HUES48 (cell line): ENCODE measurements around the gene PLXDC1.
"Not testable (repeated sequence)": the region's sequence is repeated elsewhere in the genome, so short reads cannot be mapped to it uniquely, and the experiment has no call there.

ENCODE experiments used
- H3K27ac ChIP-seq: one replicate; pipeline ENCODE4 v1.7.0; 2013; ENCODE audit warnings: low read depth, low read length, inconsistent platforms
- H3K27me3 ChIP-seq: 2 replicates; pipeline ENCODE4 v1.6.1; 2013; ENCODE audit warnings: mild to moderate bottlenecking, low read length; ENCODE audit not compliant: control insufficient read depth, insufficient read depth
- H3K36me3 ChIP-seq: 2 replicates; pipeline ENCODE4 v1.6.1; 2013; ENCODE audit warnings: low read length; ENCODE audit not compliant: control insufficient read depth, insufficient read depth
- H3K4me1 ChIP-seq: 2 replicates; pipeline ENCODE4 v1.6.1; 2013; ENCODE audit warnings: mild to moderate bottlenecking, low read length; ENCODE audit not compliant: control insufficient read depth, insufficient read depth
- H3K4me3 ChIP-seq: 2 replicates; pipeline ENCODE4 v1.5.1; 2013; ENCODE audit warnings: mild to moderate bottlenecking, low read depth, low read length
- H3K9ac ChIP-seq: 2 replicates; pipeline ENCODE4 v1.6.1; 2013; ENCODE audit warnings: mild to moderate bottlenecking, low read depth, low read length, moderate library complexity
- H3K9me3 ChIP-seq: 2 replicates; pipeline ENCODE4 v1.6.1; 2013; ENCODE audit warnings: low read length; ENCODE audit not compliant: control insufficient read depth, insufficient read depth

The PLXDC1 gene

DNA sequence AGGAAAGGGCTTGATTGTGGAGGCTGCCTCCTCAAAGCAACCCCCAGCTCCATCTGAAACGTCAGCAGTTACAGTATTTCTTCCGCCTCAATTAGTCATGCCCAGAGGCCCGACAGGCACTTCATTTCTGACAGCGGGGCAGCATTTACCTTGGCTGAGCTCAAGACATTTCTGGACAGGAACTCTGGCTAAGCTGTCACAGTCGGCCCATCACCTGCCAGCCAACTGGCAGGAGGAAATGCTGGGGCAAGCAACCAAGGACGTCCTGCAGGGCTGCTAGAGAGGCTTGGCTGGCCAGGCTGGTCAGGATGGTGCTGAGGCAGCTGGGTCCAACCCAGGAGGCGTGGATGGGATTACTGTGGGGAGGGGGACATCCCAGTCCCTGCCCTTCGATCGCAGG, 27.8 kb downstream of the PLXDC1 start:
- no peaks in the 10 kb centered on the region for H3K9me3 ChIP-seq
- no peak overlapping the region for H3K4me3 ChIP-seq
- no peaks in the 10 kb centered on the region for H3K27me3 ChIP-seq
- no peak overlapping the region for H3K27ac ChIP-seq
- H3K36me3 ChIP-seq, result no peaks in the 10 kb centered on the region
- no peak overlapping the region for H3K9ac ChIP-seq
- H3K4me1 ChIP-seq, result no peaks in the 10 kb centered on the region

GRCh38 chr17:39122991-39123390, 28.4 kb downstream of the PLXDC1 start:
- H3K27me3 ChIP-seq, result no peaks in the 10 kb centered on the region
- H3K36me3 ChIP-seq, result no peaks in the 10 kb centered on the region
- H3K9me3 ChIP-seq, result no peaks in the 10 kb centered on the region
- no peak overlapping the region for H3K9ac ChIP-seq
- H3K4me1 ChIP-seq, result no peaks in the 10 kb centered on the region
- H3K27ac ChIP-seq, result no peak overlapping the region
- H3K4me3 ChIP-seq, result no peak overlapping the region

- not testable (repeated sequence) for H3K9ac ChIP-seq, H3K4me1 ChIP-seq, H3K4me3 ChIP-seq, H3K27ac ChIP-seq, H3K36me3 ChIP-seq, H3K27me3 ChIP-seq, H3K9me3 ChIP-seq
These were observed 29.5 kb downstream of the PLXDC1 start for GRCh38 chr17:39121919-39122318.

DNA sequence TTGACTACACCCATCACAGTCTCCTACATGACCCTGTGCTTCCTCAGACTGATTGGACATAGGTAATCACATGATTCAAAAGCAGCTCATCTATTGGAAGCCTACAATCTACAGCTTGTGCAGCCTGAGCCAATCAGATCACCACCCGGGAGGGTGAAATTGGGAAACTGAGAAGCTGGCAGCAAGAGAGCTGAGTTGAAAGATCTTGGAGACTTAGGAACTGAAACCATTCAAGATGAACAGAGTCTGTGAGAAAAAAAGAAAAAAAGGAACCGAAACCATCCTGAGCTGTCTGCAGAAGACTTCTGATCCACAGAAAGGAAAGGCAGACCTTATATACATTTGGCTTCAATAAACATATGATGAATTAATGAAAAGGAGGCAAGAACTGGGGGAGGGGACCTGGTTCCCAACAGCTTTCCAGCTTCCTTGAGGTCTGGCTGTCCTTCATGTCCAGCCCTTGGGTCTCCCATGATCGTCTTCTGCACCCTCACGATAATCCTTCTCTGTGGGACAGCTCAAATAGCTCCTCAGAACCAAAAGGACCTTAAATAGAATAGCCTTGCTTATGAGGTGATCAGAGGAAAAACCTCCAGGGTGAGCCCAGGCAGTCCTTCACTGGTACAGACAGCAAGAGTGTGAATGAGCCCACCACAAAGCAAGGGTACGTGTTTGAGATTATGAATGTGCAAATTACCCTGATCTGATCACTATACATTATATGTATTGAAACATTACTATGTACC, 32.6 kb downstream of the PLXDC1 start:
- no peak overlapping the region for H3K27ac ChIP-seq
- no peak overlapping the region for H3K4me3 ChIP-seq
- no peak overlapping the region for H3K9ac ChIP-seq
- H3K4me1 ChIP-seq, result 0 out of 2 replicates have a peak, but pooled peaks cover 3% of the 10 kb centered on the region
- no peaks in the 10 kb centered on the region for H3K9me3 ChIP-seq
- H3K27me3 ChIP-seq, result no peaks in the 10 kb centered on the region
- H3K36me3 ChIP-seq, result no peaks in the 10 kb centered on the region

GRCh38 chr17:39116224-39116623, 35.2 kb downstream of the PLXDC1 start:
- H3K4me1 ChIP-seq, result 0 out of 2 replicates have a peak, but pooled peaks cover 3% of the 10 kb centered on the region
- H3K9me3 ChIP-seq, result no peaks in the 10 kb centered on the region
- no peak overlapping the region for H3K27ac ChIP-seq
- H3K4me3 ChIP-seq, result no peak overlapping the region
- no peaks in the 10 kb centered on the region for H3K27me3 ChIP-seq
- H3K36me3 ChIP-seq, result no peaks in the 10 kb centered on the region
- H3K9ac ChIP-seq, result no peak overlapping the region

GRCh38 chr17:39115135-39115534, 36.3 kb downstream of the PLXDC1 start:
- Histone ChIP-seq H3K27me3 (no peaks in the 10 kb centered on the region), H3K4me1 (0 out of 2 replicates have a peak, but pooled peaks cover 3% of the 10 kb centered on the region), H3K4me3 (no peak overlapping the region), H3K36me3 (no peaks in the 10 kb centered on the region), H3K9ac (no peak overlapping the region), H3K9me3 (no peaks in the 10 kb centered on the region), H3K27ac (no peak overlapping the region)

- 0 out of 2 replicates have a peak, but pooled peaks cover 3% of the 10 kb centered on the region for H3K4me1 ChIP-seq
- H3K27ac ChIP-seq, result no peak overlapping the region
- H3K4me3 ChIP-seq, result no peak overlapping the region
- no peaks in the 10 kb centered on the region for H3K27me3 ChIP-seq
- no peaks in the 10 kb centered on the region for H3K9me3 ChIP-seq
- H3K36me3 ChIP-seq, result no peaks in the 10 kb centered on the region
- no peak overlapping the region for H3K9ac ChIP-seq
These were observed 36.7 kb downstream of the PLXDC1 start for GRCh38 chr17:39114723-39115122.

DNA sequence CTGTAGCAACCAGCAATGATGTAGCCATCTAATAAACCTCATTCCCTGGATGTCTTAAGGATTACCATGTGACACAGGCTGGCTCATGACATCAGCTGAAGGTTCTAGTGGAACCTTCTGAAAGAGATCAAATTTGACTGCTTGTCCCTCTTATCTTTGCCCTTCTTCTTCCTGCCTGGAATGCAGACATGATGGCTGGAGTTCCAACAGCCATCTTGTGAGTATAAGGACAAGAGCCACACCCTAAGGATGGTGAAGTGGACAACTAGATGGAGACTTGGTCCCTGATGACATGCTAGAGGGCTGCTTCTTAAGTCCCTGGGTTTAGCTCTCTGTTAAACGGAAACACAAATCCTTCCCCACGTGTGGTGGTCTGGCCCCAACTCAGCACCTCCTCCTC, 37.6 kb downstream of the PLXDC1 start:
- H3K4me3 ChIP-seq, result no peak overlapping the region
- no peak overlapping the region for H3K27ac ChIP-seq
- H3K4me1 ChIP-seq, result 0 out of 2 replicates have a peak, but pooled peaks cover 3% of the 10 kb centered on the region
- no peaks in the 10 kb centered on the region for H3K9me3 ChIP-seq
- H3K27me3 ChIP-seq, result no peaks in the 10 kb centered on the region
- no peak overlapping the region for H3K9ac ChIP-seq
- no peaks in the 10 kb centered on the region for H3K36me3 ChIP-seq

GRCh38 chr17:39110435-39111136, 40.9 kb downstream of the PLXDC1 start:
- no peak overlapping the region for H3K27ac ChIP-seq
- H3K9me3 ChIP-seq, result no peaks in the 10 kb centered on the region
- 0 out of 2 replicates have a peak, but pooled peaks cover 3% of the 10 kb centered on the region for H3K4me1 ChIP-seq
- H3K9ac ChIP-seq, result no peak overlapping the region
- no peaks in the 10 kb centered on the region for H3K27me3 ChIP-seq
- H3K36me3 ChIP-seq, result no peaks in the 10 kb centered on the region
- H3K4me3 ChIP-seq, result no peak overlapping the region

DNA sequence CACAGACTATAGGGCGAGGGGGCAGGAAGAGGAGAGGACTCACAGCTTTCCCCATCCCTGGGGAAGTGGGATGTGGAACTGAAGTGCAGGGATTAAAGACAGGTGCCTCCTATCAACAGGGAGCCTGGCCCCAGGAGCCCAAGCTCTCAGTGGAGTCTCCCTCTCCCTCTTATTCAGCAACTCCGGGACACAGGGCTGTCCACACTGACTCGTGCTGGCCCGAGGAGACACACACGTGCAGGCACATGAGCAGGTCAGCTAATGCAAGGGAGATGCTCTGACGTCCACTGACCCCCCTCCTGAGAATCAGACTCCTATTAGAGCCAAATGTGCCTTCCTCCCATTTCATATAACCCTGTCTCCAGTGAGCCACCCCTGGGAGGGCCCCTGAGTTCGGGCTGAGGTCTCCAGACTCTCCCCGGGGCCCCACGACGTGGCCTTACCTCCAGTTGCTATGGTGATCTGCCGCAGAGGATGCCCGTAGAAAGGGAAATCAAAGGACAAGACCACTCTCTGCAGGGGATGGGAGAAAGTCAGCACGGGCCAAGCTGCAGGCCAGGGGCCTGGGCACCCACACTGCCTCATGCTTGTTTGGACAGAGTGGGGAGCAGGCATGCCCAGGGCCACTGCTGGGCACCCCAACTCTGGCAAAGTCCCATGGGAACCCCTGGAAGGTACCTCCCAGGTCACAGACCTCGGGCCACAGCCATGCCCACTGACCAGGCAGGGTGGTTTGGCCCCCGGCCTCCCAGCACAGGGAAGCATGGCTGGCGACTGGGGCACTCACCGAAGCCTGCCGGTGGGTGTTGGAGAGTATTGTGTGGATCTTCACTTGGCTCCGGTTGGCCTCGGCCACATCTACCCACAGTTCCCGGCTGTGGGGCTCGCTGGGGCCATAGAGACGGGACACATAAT, 42.7 kb downstream of the PLXDC1 start:
- Histone ChIP-seq H3K9me3 (no peaks in the 10 kb centered on the region), H3K4me1 (no peaks in the 10 kb centered on the region)

More for the DNA sequence above, 42.7 kb downstream of the PLXDC1 start:
- H3K4me3 ChIP-seq, result no peak overlapping the region
- H3K9ac ChIP-seq, result no peak overlapping the region
- H3K27me3 ChIP-seq, result no peaks in the 10 kb centered on the region
- H3K27ac ChIP-seq, result no peak overlapping the region
- H3K36me3 ChIP-seq, result no peaks in the 10 kb centered on the region
